Measurements from ENCODE around the gene DRD1.
"Not testable (repeated sequence)": the region's sequence is repeated elsewhere in the genome, so short reads cannot be mapped to it uniquely, and the experiment has no call there.

Gene DRD1

DNA sequence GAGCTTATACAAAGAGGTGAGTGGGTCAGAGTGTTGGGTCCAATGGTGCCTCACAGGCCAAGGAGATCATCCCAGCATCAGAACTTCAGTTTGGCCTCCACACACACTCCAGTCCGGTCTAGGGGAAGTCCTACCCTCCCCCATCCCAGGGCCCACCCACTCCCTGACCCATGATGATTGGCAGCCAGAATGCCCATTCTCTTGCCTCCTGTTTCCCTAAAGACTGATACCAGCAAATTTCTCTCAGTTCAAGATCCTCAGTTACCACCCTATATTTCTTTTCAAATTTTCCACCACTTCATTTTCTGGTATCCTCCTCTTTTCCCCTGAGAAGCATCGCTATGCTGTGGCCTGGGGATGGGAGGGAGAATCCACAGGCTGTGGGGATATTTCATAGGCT, 21.9 kb downstream of the DRD1 start:
- no peak for DNase-seq

DNA sequence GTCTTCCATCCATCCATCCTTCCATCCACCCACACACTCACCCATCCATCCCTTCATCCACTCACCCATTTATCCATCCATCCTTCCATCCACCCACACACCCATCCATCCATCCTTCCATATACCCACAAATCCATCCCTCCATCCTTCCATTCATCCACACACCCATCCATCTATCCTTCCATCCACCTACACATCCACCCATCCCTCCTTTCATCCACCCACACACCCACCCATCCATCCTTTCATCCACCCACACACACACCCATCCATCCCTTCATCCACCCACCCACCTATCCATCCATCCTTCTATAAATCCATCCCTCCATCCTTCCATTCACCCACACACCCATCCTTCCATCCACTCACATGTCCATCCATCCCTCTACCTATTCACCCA, 23.6 kb downstream of the DRD1 start:
- DNase-seq, result no peak

DNA sequence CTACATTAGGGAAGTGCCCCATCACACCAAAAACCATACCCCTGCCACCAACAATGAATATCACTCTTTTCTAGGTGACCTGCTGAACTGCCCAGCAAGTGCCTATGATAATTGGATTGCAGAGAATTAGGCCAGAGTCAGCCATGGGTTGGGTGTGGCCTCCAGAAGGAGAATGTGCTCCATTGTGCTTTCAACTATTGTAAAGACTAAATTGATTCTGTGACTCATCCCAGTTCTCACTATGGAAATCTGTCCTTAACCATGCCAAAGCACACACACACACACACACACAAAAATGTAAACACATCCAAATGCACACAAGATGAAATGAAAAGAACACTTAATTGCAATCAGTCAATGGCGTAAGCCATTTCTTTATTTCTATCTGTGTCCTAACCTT, 25.7 kb downstream of the DRD1 start:
- DNase-seq, result no peak

GRCh38 chr5:175417384-175417783, 26.6 kb downstream of the DRD1 start:
- DNase-seq, result no peak

DNA sequence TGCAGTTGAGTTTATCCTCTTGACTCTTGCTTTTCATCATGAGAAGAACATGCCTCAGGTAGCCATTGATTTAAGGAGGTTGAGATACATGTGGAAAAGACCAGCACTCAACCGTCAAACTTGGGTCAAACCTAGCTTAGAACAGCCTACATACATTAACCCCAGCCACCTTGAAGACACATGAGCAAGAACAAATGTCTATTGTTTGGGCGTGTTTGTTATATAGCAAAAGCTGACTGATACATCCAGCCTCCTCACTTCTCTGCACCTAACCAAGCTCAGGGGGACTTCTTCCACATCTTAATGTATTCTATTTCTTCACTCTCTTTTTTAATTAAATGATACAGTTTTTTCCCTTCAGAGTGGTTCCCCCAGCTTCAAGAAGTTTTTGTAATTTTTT, 28.7 kb downstream of the DRD1 start:
- no peak for DNase-seq

DNA sequence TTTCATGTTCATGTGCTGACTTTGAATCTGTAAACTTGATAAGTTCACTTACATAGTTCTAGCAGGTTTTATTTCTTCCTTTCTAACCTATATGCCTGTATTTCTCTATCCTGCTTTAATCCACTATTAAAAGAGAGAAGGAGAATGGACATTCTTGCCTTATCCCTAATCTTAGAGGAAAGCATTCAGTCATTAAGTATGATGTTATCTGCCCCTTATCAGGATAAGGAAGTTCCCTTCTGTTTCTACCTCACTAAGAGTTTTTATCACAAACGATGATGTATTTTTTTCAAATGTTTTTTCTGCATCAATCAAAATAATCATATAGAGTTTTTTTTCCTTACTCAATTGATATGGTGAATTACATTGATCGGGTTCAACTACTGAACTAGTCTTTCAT, 33.1 kb downstream of the DRD1 start:
- no peak for DNase-seq

- no peak for DNase-seq
These were observed 37.7 kb downstream of the DRD1 start for GRCh38 chr5:175406300-175406699.

DNA sequence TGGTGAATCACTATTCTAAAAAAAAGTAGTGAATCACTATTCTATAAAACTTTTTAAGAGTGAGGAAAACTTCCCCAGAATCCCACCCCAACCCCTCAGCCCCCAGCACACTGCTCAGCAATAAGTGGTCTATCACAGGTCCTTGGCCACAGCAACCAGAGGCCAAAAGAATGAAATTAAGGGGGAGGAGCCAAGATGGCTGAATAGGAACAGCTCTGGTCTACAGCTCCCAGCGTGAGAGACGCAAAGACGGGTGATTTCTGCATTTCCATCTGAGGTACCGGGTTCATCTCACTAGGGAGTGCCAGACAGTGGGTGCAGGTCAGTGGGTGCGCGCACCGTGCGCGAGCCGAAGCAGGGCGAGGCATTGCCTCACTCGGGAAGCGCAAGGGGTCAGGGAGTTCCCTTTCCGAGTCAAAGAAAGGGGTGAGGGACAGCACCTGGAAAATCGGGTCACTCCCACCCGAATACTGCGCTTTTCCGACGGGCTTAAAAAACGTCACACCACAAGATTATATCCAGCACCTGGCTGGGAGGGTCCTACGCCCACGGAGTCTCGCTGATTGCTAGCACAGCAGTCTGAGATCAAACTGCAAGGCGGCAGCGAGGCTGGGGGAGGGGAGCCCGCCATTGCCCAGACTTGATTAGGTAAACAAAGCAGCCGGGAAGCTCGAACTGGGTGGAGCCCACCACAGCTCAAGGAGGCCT, 46.2 kb downstream of the DRD1 start:
- not testable (repeated sequence) for DNase-seq

DNA sequence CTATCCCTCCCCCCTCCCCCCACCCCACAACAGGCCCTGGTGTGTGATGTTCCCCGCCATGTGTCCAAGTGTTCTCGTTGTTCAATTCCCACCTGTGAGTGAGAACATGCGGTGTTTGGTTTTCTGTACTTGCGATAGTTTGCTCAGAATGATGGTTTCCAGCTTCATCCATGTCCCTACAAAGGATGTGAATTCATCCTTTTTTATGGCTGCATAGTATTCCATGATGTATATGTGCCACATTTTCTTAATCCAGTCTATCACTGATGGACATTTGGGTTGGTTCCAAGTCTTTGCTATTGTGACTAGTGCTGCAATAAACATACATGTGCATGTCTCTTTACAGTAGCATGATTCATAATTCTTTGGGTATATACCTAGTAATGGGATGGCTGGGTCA, 48.6 kb downstream of the DRD1 start:
- not testable (repeated sequence) for DNase-seq

DNA sequence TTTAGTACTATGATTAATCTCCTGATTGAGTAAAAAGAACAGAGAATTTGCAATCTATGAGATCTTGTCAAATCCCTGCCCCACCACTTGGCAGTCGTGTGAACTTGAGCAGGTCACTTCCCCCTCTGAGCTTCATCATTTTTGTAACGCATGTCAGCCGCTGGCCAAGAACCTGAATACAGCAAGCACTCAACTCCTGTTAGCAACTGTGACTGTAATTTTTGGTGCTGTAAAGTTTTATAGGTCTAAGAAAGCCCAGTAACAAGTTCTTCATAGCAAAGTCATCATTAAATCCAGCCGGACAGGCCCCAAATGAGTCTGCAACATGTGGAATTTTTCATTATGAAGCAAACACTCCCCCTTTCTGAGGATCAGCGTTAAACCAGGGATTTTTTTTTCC, 49.4 kb downstream of the DRD1 start:
- no peak for DNase-seq

DNA sequence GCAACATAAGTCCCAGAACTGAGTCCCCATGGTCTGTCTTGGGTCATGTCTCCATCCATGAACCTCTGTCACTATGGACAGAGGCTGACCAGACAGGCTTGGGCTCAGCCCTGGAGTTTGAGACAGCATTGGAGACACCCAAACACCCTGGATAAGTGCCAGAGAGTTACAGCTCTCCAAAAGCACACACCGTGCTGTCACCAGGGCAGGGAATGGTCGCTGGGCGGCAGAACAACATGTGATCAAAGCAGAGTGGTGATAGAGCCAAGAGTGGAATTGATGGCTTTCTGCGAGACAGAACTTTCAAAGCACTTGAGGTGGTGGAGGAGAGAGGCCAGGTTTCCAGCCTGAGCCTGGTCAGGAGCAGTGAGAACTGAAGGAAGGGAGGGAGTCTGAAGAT, 50.1 kb downstream of the DRD1 start:
- DNase-seq, result no peak

GRCh38 chr5:175392236-175392635, 51.7 kb downstream of the DRD1 start:
- DNase-seq, result no peak

DNA sequence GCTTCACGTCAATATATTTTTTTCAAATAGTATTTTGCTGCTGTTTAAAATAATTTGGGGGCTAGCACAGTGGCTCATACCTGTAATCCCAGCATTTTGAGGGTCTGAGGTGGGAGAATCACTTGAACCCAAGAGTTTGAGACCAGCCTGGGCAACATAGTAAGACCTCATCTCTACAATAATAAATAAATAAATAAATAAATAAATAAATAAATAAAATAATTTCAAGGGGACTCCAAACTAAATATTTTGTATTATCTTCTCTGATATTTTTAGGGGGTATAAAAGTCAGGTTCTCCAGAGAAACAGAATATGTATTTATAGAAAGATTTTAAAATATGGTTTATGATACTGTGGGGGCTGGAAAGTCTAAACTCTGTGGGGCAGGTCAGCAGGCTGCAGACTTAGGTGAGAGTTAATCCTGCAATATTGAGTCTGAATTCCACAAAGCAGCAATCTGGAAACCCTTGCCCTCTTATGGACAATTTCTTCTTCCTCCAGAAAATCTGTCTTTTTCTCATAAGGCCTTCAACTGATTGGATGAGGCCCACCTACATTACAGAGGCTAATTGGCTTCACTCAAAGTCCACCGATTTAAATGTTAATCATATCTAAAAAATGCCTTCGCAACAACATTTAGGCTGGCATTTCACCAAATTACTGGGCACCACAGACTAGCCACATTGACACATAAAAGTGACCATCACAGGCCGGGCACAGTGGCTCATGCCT, 53.5 kb downstream of the DRD1 start:
- no peak for DNase-seq

All from NCI-H510A (cell line).